Midbrain (tissue), 1 donor: Measurements from ENCODE around the gene DENND4B.

Experiments used
- DNase-seq: peaks from one replicate; lab custom pipeline; 2025; lab: John Stamatoyannopoulos, UW

DENND4B gene

GRCh38 chr1:153886127-153886526 lies 60.4 kb downstream of the DENND4B start:
- no peak for DNase-seq

GRCh38 chr1:153883223-153883622 lies 63.3 kb downstream of the DENND4B start:
- DNase-seq, result no peak

- no peak for DNase-seq
These were observed 64.1 kb downstream of the DENND4B start for GRCh38 chr1:153882296-153882912.

- DNase-seq, result peak; percentile 21
These were observed 64.8 kb downstream of the DENND4B start for GRCh38 chr1:153881751-153882150.

- DNase-seq, result peak; percentile 93
These were observed 65.6 kb downstream of the DENND4B start for GRCh38 chr1:153880962-153881361.

GRCh38 chr1:153880024-153880423 lies 66.5 kb downstream of the DENND4B start:
- DNase-seq, result no peak
